HepG2 (cell line): ENCODE results near the gene HSD11B2. TPM values are rescaled to one million over a fixed set of nuclear protein-coding genes. Genes with fewer than 3 reads are reported as not detected.

Source experiments
- ARID3A ChIP-seq: IDR thresholded peaks from 2 replicates; pipeline ENCODE4 v1.6.1; 2012; ENCODE audit warnings: low read depth, low read length, improper control_type of control experiment
- ATF6 ChIP-seq: sonication (generic); formaldehyde crosslinking; conservative IDR thresholded peaks from 2 replicates; pipeline ENCODE4 v1.4.0; 2020; ENCODE audit warnings: missing genetic modification reagents
- HNF4A ChIP-seq: sonication (generic); formaldehyde crosslinking; IDR thresholded peaks from 2 replicates; pipeline ENCODE4 v1.4.0; 2020; ENCODE audit warnings: missing genetic modification reagents
- HNRNPLL ChIP-seq: fragments of 200-400 bp; formaldehyde crosslinking; IDR thresholded peaks from 2 replicates; pipeline ENCODE4 v1.6.1; 2017; ENCODE audit warnings: mild to moderate bottlenecking, low read depth, low read length; ENCODE audit not compliant: poor library complexity, severe bottlenecking
- NAIF1 ChIP-seq: sonication (generic); formaldehyde crosslinking; IDR thresholded peaks from 2 replicates; pipeline ENCODE4 v1.5.0; 2020; ENCODE audit warnings: mild to moderate bottlenecking, missing genetic modification reagents, borderline replicate concordance
- NR2F1 ChIP-seq, 2 experiments: fragments of 450-650 bp in 1 of 2; formaldehyde crosslinking in 1 of 2; IDR thresholded peaks; 2 replicates each; pipeline versions ENCODE4 v1.5.0 to v1.6.1; 2016 to 2020; ENCODE audit warnings: mild to moderate bottlenecking in 1 of 2, missing compliant biosample characterization in 1 of 2, missing genetic modification reagents in 1 of 2, moderate library complexity in 1 of 2
- RERE ChIP-seq: IDR thresholded peaks from 2 replicates; pipeline ENCODE4 v1.6.1; 2016; ENCODE audit warnings: low read depth, missing genetic modification reagents, missing compliant biosample characterization
- SRSF1 ChIP-seq: fragments of 200-400 bp; formaldehyde crosslinking; optimal IDR thresholded peaks from 2 replicates; pipeline ENCODE3; 2017; ENCODE audit warnings: mild to moderate bottlenecking, low read depth, low read length, moderate library complexity
- TFDP2 ChIP-seq: sonication (generic); formaldehyde crosslinking; IDR thresholded peaks from 2 replicates; pipeline ENCODE4 v1.4.0; 2020; ENCODE audit warnings: missing genetic modification reagents
- ZNF101 ChIP-seq: sonication (generic); formaldehyde crosslinking; IDR thresholded peaks from 2 replicates; pipeline ENCODE4 v1.4.0; 2020; ENCODE audit warnings: mild to moderate bottlenecking, low read depth, missing genetic modification reagents, borderline replicate concordance
- ZNF180 ChIP-seq: sonication (generic); formaldehyde crosslinking; IDR thresholded peaks from 2 replicates; pipeline ENCODE4 v1.4.0; 2020; ENCODE audit warnings: low read depth, missing genetic modification reagents, borderline replicate concordance
- ZNF460 ChIP-seq: sonication (generic); formaldehyde crosslinking; IDR thresholded peaks from 2 replicates; pipeline ENCODE4 v1.5.1; 2020; ENCODE audit warnings: missing genetic modification reagents, mild to moderate bottlenecking, borderline replicate concordance
- ZNF543 ChIP-seq: sonication (generic); formaldehyde crosslinking; IDR thresholded peaks from 2 replicates; pipeline ENCODE4 v1.4.0; 2020; ENCODE audit warnings: mild to moderate bottlenecking, missing genetic modification reagents
- ZNF775 ChIP-seq: sonication (generic); formaldehyde crosslinking; IDR thresholded peaks from 2 replicates; pipeline ENCODE4 v1.4.0; 2020; ENCODE audit warnings: missing genetic modification reagents, mild to moderate bottlenecking, moderate library complexity, borderline replicate concordance
- ZXDC ChIP-seq: sonication (generic); formaldehyde crosslinking; IDR thresholded peaks from 2 replicates; pipeline ENCODE4 v1.5.0; 2020; ENCODE audit warnings: mild to moderate bottlenecking, missing genetic modification reagents
- polyA plus RNA-seq, 8 experiments: library from polyadenylated mRNA; depleted of rRNA in 3 of 8; stranded (reverse) in 7 of 8; unstranded in 1 of 8; fragments of >200 nt; fragmentation: Illumina TruSeq in 4 of 8; extraction: Trizol in 4 of 8; gene quantifications; 2 replicates each; pipeline versions ENCODE4 v1.2.1 to v1.2.3, GENCODE V29; 2011 to 2016; ENCODE audit warnings: low read depth in 4 of 8, missing spikeins in 1 of 8, mixed read lengths in 1 of 8; ENCODE audit not compliant: insufficient read depth in 1 of 8
- total RNA-seq, 5 experiments: library from RNA; depleted of rRNA; stranded (reverse); fragments of >200 nt; fragmentation: Illumina TruSeq; extraction: Trizol; gene quantifications; 2 replicates each; pipeline ENCODE4 v1.2.3, GENCODE V29; 2016; ENCODE audit warnings: low read depth in 1 of 5

HSD11B2 gene
- total and polyA plus RNA-seq, 2 of the 13 experiments (the other 11 are each of a cell fraction or from before 2014, with no cell fraction given), result 8.9 to 13.6 TPM

GRCh38 chr16:67430504-67430976 is 381 bp upstream of the HSD11B2 start (continued):
- no peak for TF ChIP-seq ARID3A
- TF ChIP-seq ZNF460 (CRISPR knock-in tag), result no peak
- TF ChIP-seq ZNF101 (CRISPR knock-in tag), result peak; percentile 39; the same call in 1 of the 2 replicates
- peak; percentile 71 for TF ChIP-seq TFDP2 (CRISPR knock-in tag)
- TF ChIP-seq RERE (CRISPR knock-in tag), result no peak
- TF ChIP-seq ZXDC, result no peak
- TF ChIP-seq NR2F1 (CRISPR knock-in tag; IDR thresholded peaks at IDR 0.05), result no peak
- no peak for TF ChIP-seq ATF6 (CRISPR knock-in tag)
- peak; percentile 65; the same call in 1 of the 2 replicates for TF ChIP-seq ZNF775
- peak; percentile 84; the same call in 1 of the 2 replicates for TF ChIP-seq ZNF543 (CRISPR knock-in tag)
- peak; percentile 85 for TF ChIP-seq HNRNPLL
- no peak for TF ChIP-seq ZNF180 (CRISPR knock-in tag)
- no peak for TF ChIP-seq HNF4A (CRISPR knock-in tag)
- no peak for TF ChIP-seq SRSF1
- TF ChIP-seq NAIF1, result peak; percentile 60; the same call in 1 of the 2 replicates
